WTC11 (cell line): ENCODE results near the gene IL1B. TPM values are rescaled to one million over a fixed set of nuclear protein-coding genes. Genes with fewer than 3 reads are reported as not detected.

ENCODE experiments used
- ATAC-seq: fragments of 200-7000 bp; cut with Tn5 transposase; 2 replicates; pipeline ENCODE4 v1.10.0; 2021; ENCODE audit warnings: mild to moderate bottlenecking, moderate library complexity
- CTCF ChIA-PET: fragments of 300-600 bp; sonication (Branson Sonifier 250); formaldehyde crosslinking; loops from one replicate; lab custom pipeline; 2021; ENCODE audit warnings: antibody characterized with exemption; lab: Charles Lee
- POLR2A ChIA-PET: fragments of 350-600 bp; sonication (Branson Sonifier 250); formaldehyde crosslinking; loops from one replicate; lab custom pipeline; 2021; ENCODE audit warnings: antibody characterized with exemption; lab: Charles Lee
- DNase-seq: peaks from one replicate; pipeline ENCODE4 v3.0.0; 2021; ENCODE audit warnings: low spot score
- H3K27ac Mint-ChIP-seq: 2 replicates; pipeline ENCODE4 v1.8.0; 2021; ENCODE audit warnings: mixed read lengths
- H3K27me3 Mint-ChIP-seq: 2 replicates; pipeline ENCODE4 v1.8.0; 2021; ENCODE audit warnings: low read depth, mild to moderate bottlenecking, moderate library complexity, mixed read lengths
- H3K36me3 Mint-ChIP-seq: 2 replicates; pipeline ENCODE4 v1.8.0; 2021; ENCODE audit warnings: mixed read lengths
- H3K4me1 Mint-ChIP-seq: 2 replicates; pipeline ENCODE4 v1.8.0; 2022; ENCODE audit warnings: mixed read lengths
- H3K4me3 Mint-ChIP-seq: 2 replicates; pipeline ENCODE4 v1.8.0; 2021; ENCODE audit warnings: mild to moderate bottlenecking, moderate library complexity, mixed read lengths
- H3K9me3 Mint-ChIP-seq: 2 replicates; pipeline ENCODE4 v1.8.0; 2021; ENCODE audit warnings: mixed read lengths
- AFF4 ChIP-seq: sonication (generic); formaldehyde crosslinking; IDR thresholded peaks from 2 replicates; pipeline ENCODE4 v1.8.1; 2023; ENCODE audit warnings: mild to moderate bottlenecking, missing genetic modification reagents, borderline replicate concordance
- ATF2 ChIP-seq: sonication (generic); formaldehyde crosslinking; IDR thresholded peaks from 2 replicates; pipeline ENCODE4 v1.8.1; 2022; ENCODE audit warnings: low read depth, missing genetic modification reagents, borderline replicate concordance
- E2F1 ChIP-seq: sonication (generic); formaldehyde crosslinking; IDR thresholded peaks from 2 replicates; pipeline ENCODE4 v1.8.0; 2022; ENCODE audit warnings: mild to moderate bottlenecking, missing genetic modification reagents
- ESRRA ChIP-seq: sonication (generic); formaldehyde crosslinking; IDR thresholded peaks from 2 replicates; pipeline ENCODE4 v1.8.1; 2022; ENCODE audit warnings: mild to moderate bottlenecking, missing genetic modification reagents, borderline replicate concordance
- ETV6 ChIP-seq: sonication (generic); formaldehyde crosslinking; IDR thresholded peaks from 2 replicates; pipeline ENCODE4 v1.8.1; 2022; ENCODE audit warnings: mild to moderate bottlenecking, missing genetic modification reagents
- GABPB1 ChIP-seq: sonication (generic); formaldehyde crosslinking; IDR thresholded peaks from 2 replicates; pipeline ENCODE4 v1.8.1; 2023; ENCODE audit warnings: mild to moderate bottlenecking, missing genetic modification reagents
- GRHL2 ChIP-seq: fragments of 250-450 bp; sonication (Bioruptor Pico); IDR thresholded peaks from 2 replicates; pipeline ENCODE4 v1.8.0; 2022; ENCODE audit warnings: mild to moderate bottlenecking, moderate library complexity; ENCODE audit not compliant: insufficient replicate concordance, severe bottlenecking
- HMGA2 ChIP-seq: fragments of 250-450 bp; sonication (Bioruptor Pico); IDR thresholded peaks from 2 replicates; pipeline ENCODE4 v1.4.0; 2021; ENCODE audit warnings: mild to moderate bottlenecking, moderate library complexity
- JUN ChIP-seq: sonication (generic); formaldehyde crosslinking; IDR thresholded peaks from 2 replicates; pipeline ENCODE4 v1.8.0; 2023; ENCODE audit warnings: mild to moderate bottlenecking, missing genetic modification reagents
- MXD4 ChIP-seq: fragments of 250-450 bp; sonication (Bioruptor Pico); IDR thresholded peaks from 2 replicates; pipeline ENCODE4 v1.8.0; 2021; ENCODE audit warnings: mild to moderate bottlenecking, moderate library complexity, borderline replicate concordance
- MYBL2 ChIP-seq: sonication (generic); formaldehyde crosslinking; IDR thresholded peaks from 2 replicates; pipeline ENCODE4 v1.8.1; 2023; ENCODE audit warnings: mild to moderate bottlenecking, moderate library complexity, missing genetic modification reagents
- NFE2L1 ChIP-seq: sonication (generic); formaldehyde crosslinking; IDR thresholded peaks from 2 replicates; pipeline ENCODE4 v1.8.1; 2023; ENCODE audit warnings: missing genetic modification reagents
- OVOL2 ChIP-seq: fragments of 250-450 bp; sonication (Bioruptor Pico); IDR thresholded peaks from 2 replicates; pipeline ENCODE4 v1.9.0; 2021; ENCODE audit warnings: mild to moderate bottlenecking, borderline replicate concordance
- SP1 ChIP-seq: sonication (generic); formaldehyde crosslinking; conservative IDR thresholded peaks from 2 replicates; pipeline ENCODE4 v1.8.1; 2022; ENCODE audit warnings: missing genetic modification reagents
- TEAD1 ChIP-seq: sonication (generic); formaldehyde crosslinking; IDR thresholded peaks from 2 replicates; pipeline ENCODE4 v1.8.0; 2022; ENCODE audit warnings: mild to moderate bottlenecking, missing genetic modification reagents
- ZBTB43 ChIP-seq: sonication (generic); formaldehyde crosslinking; IDR thresholded peaks from 2 replicates; pipeline ENCODE4 v1.8.1; 2023; ENCODE audit warnings: mild to moderate bottlenecking, missing genetic modification reagents
- ZNF138 ChIP-seq: sonication (generic); formaldehyde crosslinking; conservative IDR thresholded peaks from 2 replicates; pipeline ENCODE4 v1.8.1; 2022; ENCODE audit warnings: mild to moderate bottlenecking, moderate library complexity, missing genetic modification reagents
- ZNF396 ChIP-seq: fragments of 250-450 bp; sonication (Bioruptor Pico); IDR thresholded peaks from 2 replicates; pipeline ENCODE4 v1.8.0; 2021; ENCODE audit warnings: mild to moderate bottlenecking, moderate library complexity, borderline replicate concordance
- ZNF425 ChIP-seq: fragments of 250-450 bp; sonication (Bioruptor Pico); conservative IDR thresholded peaks from 2 replicates; pipeline ENCODE4 v1.9.0; 2021; ENCODE audit warnings: mild to moderate bottlenecking
- ZSCAN18 ChIP-seq: fragments of 250-450 bp; sonication (Bioruptor Pico); IDR thresholded peaks from 2 replicates; pipeline ENCODE4 v2.1.2; 2022; ENCODE audit warnings: mild to moderate bottlenecking, moderate library complexity
- total RNA-seq: library from RNA; stranded (reverse); gene quantifications from 3 replicates; pipeline ENCODE4 v1.2.3, GENCODE V29; 2021

IL1B gene
- total RNA-seq, 1 experiment from 2014 or later: not detected

GRCh38 chr2:112880696-112881095, 44.1 kb upstream of the IL1B start (continued):
- TF ChIP-seq ZBTB43 (CRISPR knock-in tag) (no peak), NFE2L1 (CRISPR knock-in tag) (no peak), ZNF138 (CRISPR knock-in tag) (no peak)

- POLR2A ChIA-PET: no interaction called here
- Mint-ChIP-seq H3K9me3 (no peaks in the 10 kb centered on the region), H3K27ac (no peak overlapping the region), H3K27me3 (no peaks in the 10 kb centered on the region; the same call in 1 of the 2 replicates), H3K36me3 (no peaks in the 10 kb centered on the region), H3K4me1 (peaks cover 7% of the 10 kb centered on the region)
- DNase-seq: no peak
- ATAC-seq: no peak
- TF ChIP-seq GRHL2 (CRISPR knock-in tag): no peak
- no peak for TF ChIP-seq OVOL2 (CRISPR knock-in tag)
- TF ChIP-seq ETV6 (CRISPR knock-in tag): no peak
- TF ChIP-seq ZSCAN18 (CRISPR knock-in tag): no peak
- TF ChIP-seq HMGA2 (CRISPR knock-in tag): no peak
- TF ChIP-seq MYBL2: no peak
- TF ChIP-seq GABPB1 (CRISPR knock-in tag): no peak
- TF ChIP-seq TEAD1 (CRISPR knock-in tag): no peak
- no peak for TF ChIP-seq MXD4 (CRISPR knock-in tag)
- TF ChIP-seq E2F1 (CRISPR knock-in tag): no peak
- no peak for TF ChIP-seq AFF4
- TF ChIP-seq ATF2: no peak
- no peak for TF ChIP-seq ZNF396 (CRISPR knock-in tag)
- TF ChIP-seq ZNF425 (CRISPR knock-in tag): no peak
- no peak for TF ChIP-seq JUN (CRISPR knock-in tag)
- no peak for TF ChIP-seq ESRRA
- TF ChIP-seq SP1: no peak
- TF ChIP-seq, all 79 proteins: peak for 0
- no peak overlapping the region for H3K4me3 Mint-ChIP-seq
- CTCF ChIA-PET: no interaction called here
Observed at GRCh38 chr2:112880091-112880531, 43.5 kb upstream of the IL1B start.
